Cortex of kidney (tissue), 1 donor: Measurements from ENCODE around the gene METTL2B.

Experiments used
- DNase-seq: peaks from one replicate; lab custom pipeline; 2025; lab: John Stamatoyannopoulos, UW

The METTL2B gene

GRCh38 chr7:128476402-128477335 is at the start of gene METTL2B:
TSS of gene METTL2B (plus strand) at chr7:128476748. CDS start at chr7:128476766, 18 bp downstream.
- DNase-seq: peak; percentile 63

- DNase-seq: no peak
These were observed 49.2 kb upstream of the METTL2B start for GRCh38 chr7:128427289-128427891.

- DNase-seq: no peak
These were observed 46.3 kb upstream of the METTL2B start for GRCh38 chr7:128430207-128430606.

- no peak for DNase-seq
These were observed 45.3 kb upstream of the METTL2B start for GRCh38 chr7:128431221-128431620.

GRCh38 chr7:128431754-128432153 is 44.8 kb upstream of the METTL2B start:
- no peak for DNase-seq

GRCh38 chr7:128434413-128435326 is 41.9 kb upstream of the METTL2B start:
- DNase-seq: no peak

GRCh38 chr7:128435327-128435686 is 41.2 kb upstream of the METTL2B start:
- no peak for DNase-seq

GRCh38 chr7:128437426-128438332 is 38.9 kb upstream of the METTL2B start:
- DNase-seq: no peak

GRCh38 chr7:128442356-128442755 is 34.2 kb upstream of the METTL2B start:
- no peak for DNase-seq

- DNase-seq: no peak
These were observed 32.5 kb upstream of the METTL2B start for GRCh38 chr7:128443831-128444600.

GRCh38 chr7:128446306-128446705 is 30.2 kb upstream of the METTL2B start:
- DNase-seq: no peak

GRCh38 chr7:128447941-128448564 is 28.5 kb upstream of the METTL2B start:
- DNase-seq: no peak

- DNase-seq: no peak
These were observed 27.7 kb upstream of the METTL2B start for GRCh38 chr7:128448751-128449302.

GRCh38 chr7:128450409-128450808 is 26.1 kb upstream of the METTL2B start:
- DNase-seq: no peak

- DNase-seq: no peak
These were observed 25.6 kb upstream of the METTL2B start for GRCh38 chr7:128450913-128451312.

GRCh38 chr7:128452552-128452951 is 24.0 kb upstream of the METTL2B start:
- no peak for DNase-seq

GRCh38 chr7:128453836-128454804 is 22.4 kb upstream of the METTL2B start:
- no peak for DNase-seq

GRCh38 chr7:128454808-128455542 is 21.6 kb upstream of the METTL2B start:
- DNase-seq: no peak
